WTC11 (cell line): ENCODE results near the gene ACTC1. TPM values are rescaled to one million over a fixed set of nuclear protein-coding genes. Genes with fewer than 3 reads are reported as not detected.

Experiments used
- ATAC-seq: fragments of 200-7000 bp; cut with Tn5 transposase; 2 replicates; pipeline ENCODE4 v1.10.0; 2021; ENCODE audit warnings: mild to moderate bottlenecking, moderate library complexity
- CTCF ChIA-PET: fragments of 300-600 bp; sonication (Branson Sonifier 250); formaldehyde crosslinking; loops from one replicate; lab custom pipeline; 2021; ENCODE audit warnings: antibody characterized with exemption; lab: Charles Lee
- POLR2A ChIA-PET: fragments of 350-600 bp; sonication (Branson Sonifier 250); formaldehyde crosslinking; loops from one replicate; lab custom pipeline; 2021; ENCODE audit warnings: antibody characterized with exemption; lab: Charles Lee
- DNase-seq: peaks from one replicate; pipeline ENCODE4 v3.0.0; 2021; ENCODE audit warnings: low spot score
- H3K27ac Mint-ChIP-seq: 2 replicates; pipeline ENCODE4 v1.8.0; 2021; ENCODE audit warnings: mixed read lengths
- H3K27me3 Mint-ChIP-seq: 2 replicates; pipeline ENCODE4 v1.8.0; 2021; ENCODE audit warnings: low read depth, mild to moderate bottlenecking, moderate library complexity, mixed read lengths
- H3K36me3 Mint-ChIP-seq: 2 replicates; pipeline ENCODE4 v1.8.0; 2021; ENCODE audit warnings: mixed read lengths
- H3K4me1 Mint-ChIP-seq: 2 replicates; pipeline ENCODE4 v1.8.0; 2022; ENCODE audit warnings: mixed read lengths
- H3K4me3 Mint-ChIP-seq: 2 replicates; pipeline ENCODE4 v1.8.0; 2021; ENCODE audit warnings: mild to moderate bottlenecking, moderate library complexity, mixed read lengths
- H3K9me3 Mint-ChIP-seq: 2 replicates; pipeline ENCODE4 v1.8.0; 2021; ENCODE audit warnings: mixed read lengths
- ATF6 ChIP-seq: sonication (generic); formaldehyde crosslinking; IDR thresholded peaks from 2 replicates; pipeline ENCODE4 v1.8.1; 2023; ENCODE audit warnings: mild to moderate bottlenecking, missing genetic modification reagents
- CBFB ChIP-seq: sonication (generic); formaldehyde crosslinking; IDR thresholded peaks from 2 replicates; pipeline ENCODE4 v1.8.1; 2022; ENCODE audit warnings: mild to moderate bottlenecking, low read depth, missing genetic modification reagents
- CREM ChIP-seq: sonication (generic); formaldehyde crosslinking; IDR thresholded peaks from 2 replicates; pipeline ENCODE4 v1.8.1; 2022; ENCODE audit warnings: mild to moderate bottlenecking, missing genetic modification reagents, moderate library complexity
- CTCF ChIP-seq: fragments of 200-600 bp; IDR thresholded peaks from 2 replicates; pipeline ENCODE4 v1.8.0; 2022; ENCODE audit warnings: antibody characterized with exemption
- EMX1 ChIP-seq: fragments of 250-450 bp; sonication (Bioruptor Pico); IDR thresholded peaks from 2 replicates; pipeline ENCODE4 v1.8.0; 2021; ENCODE audit warnings: mild to moderate bottlenecking
- ESRRA ChIP-seq: sonication (generic); formaldehyde crosslinking; IDR thresholded peaks from 2 replicates; pipeline ENCODE4 v1.8.1; 2022; ENCODE audit warnings: mild to moderate bottlenecking, missing genetic modification reagents, borderline replicate concordance
- JAZF1 ChIP-seq: fragments of 250-450 bp; sonication (Bioruptor Pico); IDR thresholded peaks from 2 replicates; pipeline ENCODE4 v1.9.0; 2021; ENCODE audit warnings: moderate library complexity, mild to moderate bottlenecking, inconsistent platforms
- NFYB ChIP-seq: sonication (generic); formaldehyde crosslinking; conservative IDR thresholded peaks from 2 replicates; pipeline ENCODE4 v1.8.0; 2022; ENCODE audit warnings: low read depth, missing genetic modification reagents
- NR3C1 ChIP-seq: sonication (generic); formaldehyde crosslinking; conservative IDR thresholded peaks from 2 replicates; pipeline ENCODE4 v1.8.1; 2023; ENCODE audit warnings: low read depth, mild to moderate bottlenecking, missing genetic modification reagents
- RORB ChIP-seq: fragments of 250-450 bp; sonication (Bioruptor Pico); IDR thresholded peaks from 2 replicates; pipeline ENCODE4 v1.9.0; 2021; ENCODE audit warnings: mild to moderate bottlenecking
- SOX15 ChIP-seq: fragments of 250-450 bp; sonication (Bioruptor Pico); IDR thresholded peaks from 2 replicates; pipeline ENCODE4 v1.9.0; 2021; ENCODE audit warnings: mild to moderate bottlenecking
- TP53 ChIP-seq: sonication (generic); formaldehyde crosslinking; IDR thresholded peaks from 2 replicates; pipeline ENCODE4 v1.8.1; 2023; ENCODE audit warnings: mild to moderate bottlenecking, missing genetic modification reagents
- ZBTB43 ChIP-seq: sonication (generic); formaldehyde crosslinking; IDR thresholded peaks from 2 replicates; pipeline ENCODE4 v1.8.1; 2023; ENCODE audit warnings: mild to moderate bottlenecking, missing genetic modification reagents
- ZNF671 ChIP-seq: fragments of 250-450 bp; sonication (Bioruptor Pico); IDR thresholded peaks from 2 replicates; pipeline ENCODE4 v1.8.0; 2021; ENCODE audit warnings: mild to moderate bottlenecking
- total RNA-seq: library from RNA; stranded (reverse); gene quantifications from 3 replicates; pipeline ENCODE4 v1.2.3, GENCODE V29; 2021
- TF ChIP-seq, protein P1 (sequence below): sonication (generic); formaldehyde crosslinking; IDR thresholded peaks from 2 replicates; pipeline ENCODE4 v1.8.1; 2023; ENCODE audit warnings: mild to moderate bottlenecking, missing genetic modification reagents, moderate library complexity
- TF ChIP-seq, protein P2 (sequence below): sonication (generic); formaldehyde crosslinking; IDR thresholded peaks from 2 replicates; pipeline ENCODE4 v1.8.1; 2022; ENCODE audit warnings: low read depth, mild to moderate bottlenecking, moderate library complexity, missing genetic modification reagents, borderline replicate concordance
- TF ChIP-seq, protein P3 (sequence below): fragments of 250-450 bp; sonication (Bioruptor Pico); IDR thresholded peaks from 2 replicates; pipeline ENCODE4 v1.9.0; 2021; ENCODE audit warnings: mild to moderate bottlenecking

Gene ACTC1
- total RNA-seq, 1 experiment from 2014 or later = 12.6 TPM

- DNase-seq (no peak), ATAC-seq (no peak)
- CTCF ChIA-PET = interaction anchor here (0.6 to 1.1 kb wide), 2 partner anchors 51 to 717 kb away, joined by 3 to 4 read pairs; no protein-coding TSS in a partner anchor
- POLR2A ChIA-PET = no interaction called here
- Mint-ChIP-seq H3K27me3 (peaks cover 48% of the 10 kb centered on the region), H3K4me3 (no peak overlapping the region)
- TF ChIP-seq JAZF1 (CRISPR knock-in tag) (no peak), NFYB (no peak), NR3C1 (CRISPR knock-in tag) (no peak), CBFB (no peak), CREM (no peak), CTCF (no peak)
- TF ChIP-seq, protein P1, sequence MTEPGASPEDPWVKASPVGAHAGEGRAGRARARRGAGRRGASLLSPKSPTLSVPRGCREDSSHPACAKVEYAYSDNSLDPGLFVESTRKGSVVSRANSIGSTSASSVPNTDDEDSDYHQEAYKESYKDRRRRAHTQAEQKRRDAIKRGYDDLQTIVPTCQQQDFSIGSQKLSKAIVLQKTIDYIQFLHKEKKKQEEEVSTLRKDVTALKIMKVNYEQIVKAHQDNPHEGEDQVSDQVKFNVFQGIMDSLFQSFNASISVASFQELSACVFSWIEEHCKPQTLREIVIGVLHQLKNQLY (CRISPR knock-in tag) = no peak
- TF ChIP-seq, protein P2, sequence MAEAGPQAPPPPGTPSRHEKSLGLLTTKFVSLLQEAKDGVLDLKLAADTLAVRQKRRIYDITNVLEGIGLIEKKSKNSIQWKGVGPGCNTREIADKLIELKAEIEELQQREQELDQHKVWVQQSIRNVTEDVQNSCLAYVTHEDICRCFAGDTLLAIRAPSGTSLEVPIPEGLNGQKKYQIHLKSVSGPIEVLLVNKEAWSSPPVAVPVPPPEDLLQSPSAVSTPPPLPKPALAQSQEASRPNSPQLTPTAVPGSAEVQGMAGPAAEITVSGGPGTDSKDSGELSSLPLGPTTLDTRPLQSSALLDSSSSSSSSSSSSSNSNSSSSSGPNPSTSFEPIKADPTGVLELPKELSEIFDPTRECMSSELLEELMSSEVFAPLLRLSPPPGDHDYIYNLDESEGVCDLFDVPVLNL (CRISPR knock-in tag) = no peak
- TF ChIP-seq, all 79 proteins: peak for 0
- no peak overlapping the region for H3K27ac Mint-ChIP-seq
- H3K36me3 Mint-ChIP-seq = no peaks in the 10 kb centered on the region
- H3K4me1 Mint-ChIP-seq = peaks cover 13% of the 10 kb centered on the region
- H3K9me3 Mint-ChIP-seq = no peaks in the 10 kb centered on the region
Observed at GRCh38 chr15:34759347-34759746, 36.0 kb downstream of the ACTC1 start.

DNA sequence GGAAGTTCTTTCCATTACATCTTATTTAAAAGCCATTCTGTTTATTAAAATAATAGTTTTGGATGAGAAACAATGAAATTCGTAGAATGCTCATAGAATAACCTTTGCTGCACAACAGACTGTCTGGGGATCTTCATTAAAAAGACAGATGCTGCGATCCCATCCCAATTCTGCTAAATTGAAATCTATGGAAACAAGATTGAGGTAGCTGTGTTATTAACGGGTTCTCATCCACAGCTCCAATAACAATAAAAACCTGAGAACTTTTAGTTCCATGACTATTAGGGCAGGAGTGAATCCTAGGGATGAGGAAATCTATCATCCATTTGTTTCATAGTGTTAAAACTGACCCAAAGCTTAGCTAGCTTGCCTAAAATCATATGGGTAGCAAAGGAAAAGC is 38.1 kb downstream of the ACTC1 start:
- POLR2A ChIA-PET = no interaction called here
- CTCF ChIA-PET = interaction anchor here (1.2 to 1.3 kb wide), 2 partner anchors 49 to 147 kb away, joined by 3 to 4 read pairs; no protein-coding TSS in a partner anchor
- ATAC-seq = no peak
- no peaks in the 10 kb centered on the region for H3K9me3 Mint-ChIP-seq
- no peak for TF ChIP-seq NR3C1 (CRISPR knock-in tag)
- TF ChIP-seq, protein P3, sequence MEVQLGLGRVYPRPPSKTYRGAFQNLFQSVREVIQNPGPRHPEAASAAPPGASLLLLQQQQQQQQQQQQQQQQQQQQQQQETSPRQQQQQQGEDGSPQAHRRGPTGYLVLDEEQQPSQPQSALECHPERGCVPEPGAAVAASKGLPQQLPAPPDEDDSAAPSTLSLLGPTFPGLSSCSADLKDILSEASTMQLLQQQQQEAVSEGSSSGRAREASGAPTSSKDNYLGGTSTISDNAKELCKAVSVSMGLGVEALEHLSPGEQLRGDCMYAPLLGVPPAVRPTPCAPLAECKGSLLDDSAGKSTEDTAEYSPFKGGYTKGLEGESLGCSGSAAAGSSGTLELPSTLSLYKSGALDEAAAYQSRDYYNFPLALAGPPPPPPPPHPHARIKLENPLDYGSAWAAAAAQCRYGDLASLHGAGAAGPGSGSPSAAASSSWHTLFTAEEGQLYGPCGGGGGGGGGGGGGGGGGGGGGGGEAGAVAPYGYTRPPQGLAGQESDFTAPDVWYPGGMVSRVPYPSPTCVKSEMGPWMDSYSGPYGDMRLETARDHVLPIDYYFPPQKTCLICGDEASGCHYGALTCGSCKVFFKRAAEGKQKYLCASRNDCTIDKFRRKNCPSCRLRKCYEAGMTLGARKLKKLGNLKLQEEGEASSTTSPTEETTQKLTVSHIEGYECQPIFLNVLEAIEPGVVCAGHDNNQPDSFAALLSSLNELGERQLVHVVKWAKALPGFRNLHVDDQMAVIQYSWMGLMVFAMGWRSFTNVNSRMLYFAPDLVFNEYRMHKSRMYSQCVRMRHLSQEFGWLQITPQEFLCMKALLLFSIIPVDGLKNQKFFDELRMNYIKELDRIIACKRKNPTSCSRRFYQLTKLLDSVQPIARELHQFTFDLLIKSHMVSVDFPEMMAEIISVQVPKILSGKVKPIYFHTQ (CRISPR knock-in tag) = no peak
- TF ChIP-seq, protein P1 (CRISPR knock-in tag) = no peak
- no peak for TF ChIP-seq ESRRA (CRISPR knock-in tag)
- no peak for TF ChIP-seq ATF6
- no peak for TF ChIP-seq SOX15 (CRISPR knock-in tag)
- no peak for TF ChIP-seq RORB (CRISPR knock-in tag)
- no peak for TF ChIP-seq EMX1
- TF ChIP-seq ZNF671 (CRISPR knock-in tag) = no peak
- no peak for TF ChIP-seq ZBTB43
- TF ChIP-seq TP53 (CRISPR knock-in tag) = no peak
- TF ChIP-seq, all 79 proteins: peak for 0
- H3K36me3 Mint-ChIP-seq = no peaks in the 10 kb centered on the region
- no peak overlapping the region for H3K27ac Mint-ChIP-seq
- no peak for DNase-seq
- peaks cover 69% of the 10 kb centered on the region for H3K27me3 Mint-ChIP-seq
- H3K4me3 Mint-ChIP-seq = no peak overlapping the region
- peaks cover 16% of the 10 kb centered on the region for H3K4me1 Mint-ChIP-seq
